A673 (cell line): ENCODE results near the gene SLCO2A1.

Experiments used
- CTCF ChIP-seq: fragments of 300-800, 200-600 bp; sonication (generic); conservative IDR thresholded peaks from 2 replicates; pipeline ENCODE4 v1.5.1; 2017; ENCODE audit warnings: low read depth, mild to moderate bottlenecking, antibody characterized with exemption, low read length, moderate library complexity, mixed read lengths
- EZH2 ChIP-seq: fragments of 200-600 bp; sonication (generic); IDR thresholded peaks from 2 replicates; pipeline ENCODE4 v1.6.1; 2017; ENCODE audit warnings: borderline replicate concordance, low read depth, mild to moderate bottlenecking, mixed read lengths, antibody characterized with exemption, low read length; ENCODE audit not compliant: poor library complexity, severe bottlenecking

- no peak for TF ChIP-seq CTCF
- TF ChIP-seq EZH2, result no peak
These were observed 81.5 kb downstream of the SLCO2A1 start for GRCh38 chr3:133948131-133948810.
